Measurements from ENCODE around the gene SLC34A1.

The SLC34A1 gene

DNA sequence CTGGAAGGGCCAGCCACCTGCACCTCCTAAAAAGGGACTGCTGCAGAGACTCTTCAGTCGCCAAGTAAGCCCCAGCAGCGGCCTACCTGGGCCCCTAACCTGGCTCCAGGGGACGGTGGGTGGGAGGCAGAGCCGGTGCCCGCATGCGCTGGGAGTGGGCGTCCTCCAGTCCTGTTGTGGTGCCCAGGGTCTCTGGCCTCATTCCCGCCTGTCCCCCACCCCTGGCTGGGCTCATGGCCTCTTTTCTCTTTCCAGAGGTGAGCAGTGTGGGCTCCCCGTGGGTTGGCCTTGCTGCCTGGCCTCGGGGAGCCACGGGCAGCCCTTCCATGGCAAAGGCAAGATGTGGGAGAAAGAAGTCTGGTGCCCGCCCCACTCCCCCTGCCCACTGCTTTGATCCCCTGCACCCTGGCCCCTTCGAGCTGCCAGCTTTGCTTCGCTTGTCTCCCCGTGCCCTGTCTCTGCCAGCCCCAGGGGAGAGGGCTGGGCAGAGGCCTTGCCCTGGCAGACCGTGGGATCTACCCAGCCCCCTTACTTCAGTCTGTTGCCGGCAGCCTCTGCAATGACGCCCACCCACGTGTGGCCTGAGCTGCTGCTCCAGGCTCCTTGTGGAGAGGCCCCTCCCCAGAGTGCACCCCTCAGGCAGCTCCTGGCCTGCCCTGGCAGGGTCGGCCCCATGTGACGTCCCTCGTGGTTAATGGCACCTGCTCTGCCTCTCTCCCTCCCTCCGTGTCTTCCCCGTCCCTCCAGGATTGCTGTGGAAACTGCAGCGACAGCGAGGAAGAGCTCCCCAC, 57.0 kb downstream of the SLC34A1 start:
- FAIRE-seq (no peak), DNase-seq (ENCODE audit: insufficient read length) (no peak)
- no peak for TF ChIP-seq TAF1 (IDR thresholded peaks at IDR 0.05; ENCODE audit: borderline replicate concordance, low read depth, low read length)
- no peak for TF ChIP-seq POLR2A (IDR thresholded peaks at IDR 0.05; ENCODE audit: low read depth, low read length)
- TF ChIP-seq POLR2AphosphoS5 (IDR thresholded peaks at IDR 0.05; ENCODE audit: low read depth, low read length) = no peak; the same call in 1 of the 2 replicates

DNA sequence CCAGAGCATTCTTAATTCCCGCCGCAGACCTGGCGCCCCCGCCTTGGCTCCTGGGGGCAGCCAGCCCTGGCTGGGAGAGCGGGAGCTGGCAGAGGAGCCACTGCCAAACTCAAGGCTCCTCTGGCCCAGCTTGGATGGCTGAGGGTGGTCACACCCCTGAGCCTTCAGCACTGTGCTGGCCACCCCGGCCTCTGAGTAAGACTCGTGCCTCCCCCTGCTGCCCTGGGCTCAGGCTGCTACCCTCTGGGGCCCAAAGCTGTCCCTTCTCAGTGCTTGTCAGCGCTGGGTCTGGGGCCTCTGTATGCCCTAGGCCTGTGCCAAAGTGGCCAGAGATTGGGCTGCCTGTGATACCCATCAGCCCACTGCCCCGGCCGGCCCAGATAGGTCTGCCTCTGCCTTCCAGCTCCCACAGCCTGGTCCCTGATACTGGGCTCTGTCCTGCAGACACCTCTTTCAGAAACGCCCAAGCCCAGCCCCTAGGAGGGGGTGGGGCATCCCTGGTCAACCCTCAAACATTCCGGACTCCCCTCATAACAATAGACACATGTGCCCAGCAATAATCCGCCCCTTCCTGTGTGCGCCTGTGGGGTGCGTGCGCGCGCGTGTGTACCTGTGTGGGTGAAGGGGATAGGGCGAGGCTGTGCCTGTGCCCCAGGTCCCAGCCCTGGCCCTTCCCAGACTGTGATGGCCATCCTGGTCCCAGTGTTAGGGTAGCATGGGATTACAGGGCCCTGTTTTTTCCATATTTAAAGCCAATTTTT, 58.0 kb downstream of the SLC34A1 start:
- DNase-seq (ENCODE audit: insufficient read length) = no peak
- no peak; the same call in 1 of the 2 replicates for TF ChIP-seq POLR2AphosphoS5 (IDR thresholded peaks at IDR 0.05; ENCODE audit: low read depth, low read length)
- TF ChIP-seq POLR2A (IDR thresholded peaks at IDR 0.05; ENCODE audit: low read depth, low read length) = no peak
- no peak for TF ChIP-seq TAF1 (IDR thresholded peaks at IDR 0.05; ENCODE audit: borderline replicate concordance, low read depth, low read length)
- FAIRE-seq = no peak

DNA sequence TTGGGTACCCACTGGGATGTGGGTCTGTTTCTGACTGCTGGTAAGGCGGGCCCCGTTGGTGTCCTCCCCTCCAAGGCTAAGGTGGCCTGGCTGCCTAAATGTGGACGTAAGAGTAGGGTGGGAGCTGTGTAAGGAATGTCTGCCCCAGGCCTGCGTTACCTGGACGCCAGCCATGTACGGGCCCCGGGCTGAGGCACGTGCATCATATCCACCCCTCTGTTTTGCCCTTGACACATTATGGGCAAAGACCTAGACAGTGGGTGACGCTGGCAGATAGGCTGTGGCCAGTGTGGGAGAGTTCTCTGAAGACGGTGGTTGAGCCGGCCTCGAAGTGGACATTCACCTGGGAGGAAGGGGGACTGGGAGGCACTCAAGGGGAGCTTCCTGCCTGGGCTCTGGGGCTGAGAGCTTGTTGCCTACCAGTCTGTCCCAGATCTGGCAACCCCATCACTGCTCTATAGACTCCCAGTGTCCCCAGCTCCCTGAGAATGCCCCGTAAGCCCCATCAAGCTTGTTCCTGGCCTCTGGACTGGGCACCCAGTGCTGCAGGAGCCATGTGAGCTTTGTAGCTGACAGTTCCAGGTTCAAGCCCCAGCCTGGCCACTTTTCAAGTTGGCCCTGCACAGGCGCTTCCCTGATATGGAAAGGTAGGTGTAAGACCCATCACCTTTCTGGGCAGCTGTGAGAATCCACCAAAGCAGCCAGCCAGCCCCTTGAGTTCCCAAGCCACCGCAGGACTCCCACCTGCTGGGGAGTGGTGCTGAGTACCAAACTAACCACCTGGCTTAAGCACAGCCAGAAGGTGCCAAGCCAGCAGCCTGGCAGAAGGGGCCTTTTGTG, 59.1 kb downstream of the SLC34A1 start:
- DNase-seq (ENCODE audit: insufficient read length) = no peak
- TF ChIP-seq POLR2A (IDR thresholded peaks at IDR 0.05; ENCODE audit: low read depth, low read length) (no peak; the same call in 1 of the 2 replicates), POLR2AphosphoS5 (IDR thresholded peaks at IDR 0.05; ENCODE audit: low read depth, low read length) (no peak; the same call in none of the 2 replicates), TAF1 (IDR thresholded peaks at IDR 0.05; ENCODE audit: borderline replicate concordance, low read depth, low read length) (no peak)
- FAIRE-seq = no peak

DNA sequence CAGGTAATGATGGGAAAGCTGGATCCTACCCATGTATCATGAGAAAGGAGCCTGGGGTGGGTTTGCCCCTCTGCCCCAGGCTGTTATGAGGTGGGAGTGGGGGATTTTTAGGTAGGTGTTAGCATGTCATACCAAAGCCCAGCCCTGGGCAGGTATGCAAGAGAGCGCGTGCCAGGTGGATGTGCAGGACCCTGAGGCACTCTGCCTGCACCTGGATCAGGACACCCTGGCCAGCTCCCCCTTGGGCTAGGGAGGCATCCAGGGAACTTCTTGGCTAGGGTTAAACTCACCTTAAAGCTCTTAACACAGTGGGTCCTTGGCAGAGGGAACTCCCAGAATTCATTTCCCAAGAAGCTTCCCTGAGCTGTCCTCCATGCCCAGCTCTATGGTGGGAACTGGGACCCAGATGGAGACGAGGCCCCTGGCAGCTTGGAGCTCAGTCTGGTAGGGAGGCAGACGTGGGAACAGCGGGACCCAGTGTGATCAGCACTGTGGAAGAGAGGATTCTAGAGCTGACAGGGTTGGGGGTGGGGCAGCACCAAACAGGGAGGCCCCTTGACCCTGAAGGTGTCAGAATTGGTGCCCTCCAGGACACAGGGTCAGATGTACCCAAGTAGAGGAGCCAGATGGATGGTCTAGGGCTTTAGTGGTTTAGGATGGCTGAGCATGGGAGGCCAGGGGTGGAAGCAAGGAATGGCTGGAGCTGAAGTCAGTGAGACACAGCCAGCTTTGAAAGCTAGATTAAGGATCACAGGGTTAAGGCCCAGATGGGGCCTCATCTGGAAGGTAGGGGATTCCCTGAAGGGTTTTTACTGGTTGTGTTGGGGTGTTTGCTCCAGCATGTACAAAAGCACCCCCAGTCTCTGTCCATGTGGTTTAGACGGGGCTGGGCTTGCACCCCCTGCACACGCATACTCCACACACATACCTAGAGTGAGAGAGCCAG, 60.1 kb downstream of the SLC34A1 start:
- DNase-seq (ENCODE audit: insufficient read length) = no peak
- TF ChIP-seq TAF1 (IDR thresholded peaks at IDR 0.05; ENCODE audit: borderline replicate concordance, low read depth, low read length) = no peak
- peak; percentile 69 for TF ChIP-seq POLR2AphosphoS5 (IDR thresholded peaks at IDR 0.05; ENCODE audit: low read depth, low read length)
- peak; percentile 95 for FAIRE-seq

GRCh38 chr5:177445052-177445916, 61.0 kb downstream of the SLC34A1 start:
- FAIRE-seq (no peak), DNase-seq (ENCODE audit: insufficient read length) (no peak)
- peak; percentile 44; the same call in 1 of the 2 replicates for TF ChIP-seq POLR2A (IDR thresholded peaks at IDR 0.05; ENCODE audit: low read depth, low read length)
- TF ChIP-seq TAF1 (IDR thresholded peaks at IDR 0.05; ENCODE audit: borderline replicate concordance, low read depth, low read length) = no peak

DNA sequence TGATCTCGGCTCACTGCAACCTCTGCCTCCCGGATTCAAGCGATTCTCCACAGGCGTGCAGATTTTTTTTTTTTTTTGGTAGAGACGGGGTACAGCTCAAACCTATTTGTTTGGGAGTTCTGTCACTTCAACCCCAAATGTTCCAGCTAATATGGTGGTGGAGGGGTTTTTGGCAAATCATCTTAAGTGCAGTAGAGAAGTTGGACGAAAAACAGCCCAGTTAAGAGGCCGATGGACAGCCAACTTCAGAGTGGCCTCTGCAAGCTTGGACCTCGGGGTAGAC, 61.6 kb downstream of the SLC34A1 start:
- DNase-seq (ENCODE audit: insufficient read length) (no peak), FAIRE-seq (no peak)
- TF ChIP-seq POLR2AphosphoS5 (IDR thresholded peaks at IDR 0.05; ENCODE audit: low read depth, low read length) (no peak), POLR2A (IDR thresholded peaks at IDR 0.05; ENCODE audit: low read depth, low read length) (no peak), TAF1 (IDR thresholded peaks at IDR 0.05; ENCODE audit: borderline replicate concordance, low read depth, low read length) (no peak)

DNA sequence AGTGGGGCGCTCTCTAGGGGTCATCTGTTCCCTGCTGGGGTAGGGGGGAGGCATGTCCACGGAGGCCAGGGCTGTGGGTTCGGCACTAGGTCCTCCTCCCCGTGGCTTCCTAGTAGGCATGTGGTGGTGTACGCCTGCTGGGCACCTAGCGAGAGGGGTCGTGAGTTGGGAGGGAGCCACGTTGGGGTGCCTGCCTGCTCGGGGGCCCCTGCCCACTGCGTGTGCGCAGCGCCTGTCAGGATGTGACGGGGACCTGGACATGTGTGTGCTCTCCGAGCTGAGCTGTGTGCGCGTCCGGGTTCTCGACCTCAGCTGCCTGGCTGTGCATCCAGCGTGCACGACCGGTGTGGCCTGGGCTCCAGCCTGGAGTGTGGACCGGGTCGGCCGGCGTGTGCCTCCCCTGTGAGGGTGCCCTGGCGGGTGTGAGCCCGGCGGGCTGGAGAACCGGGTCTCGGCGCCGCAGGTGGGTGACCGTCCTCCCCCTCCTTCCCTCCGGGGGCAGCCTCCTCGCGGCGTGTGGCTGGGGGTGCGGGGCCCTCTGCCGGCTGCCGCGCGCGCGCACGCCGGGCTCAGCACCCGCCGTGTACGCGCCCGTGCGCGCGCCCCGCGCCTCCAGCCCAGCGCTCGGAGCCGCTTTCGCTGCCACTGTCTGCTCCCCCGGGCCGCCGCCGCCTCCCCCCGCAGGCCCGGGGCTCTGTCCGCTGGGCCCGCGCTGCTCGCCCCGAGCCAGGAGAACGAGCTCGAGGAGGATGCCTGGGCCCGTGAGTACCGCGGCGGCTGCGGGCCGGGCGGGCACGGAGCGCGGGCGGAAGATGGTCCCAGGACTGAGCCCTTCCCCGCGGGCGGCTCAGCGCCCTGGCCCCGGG, 62.2 kb downstream of the SLC34A1 start, which contains the start of gene PRR7:
PRR7 (plus strand) TSS at position 615 of the 866 bp plus-strand sequence. CDS start 8,254 bp downstream, outside the sequence.
- DNase-seq (ENCODE audit: insufficient read length) (peak; percentile 94), FAIRE-seq (peak; percentile 97)
- peak; percentile 93 for TF ChIP-seq POLR2AphosphoS5 (IDR thresholded peaks at IDR 0.05; ENCODE audit: low read depth, low read length)
- peak; percentile 86 for TF ChIP-seq POLR2A (IDR thresholded peaks at IDR 0.05; ENCODE audit: low read depth, low read length)
- TF ChIP-seq TAF1 (IDR thresholded peaks at IDR 0.05; ENCODE audit: borderline replicate concordance, low read depth, low read length) = no peak

DNA sequence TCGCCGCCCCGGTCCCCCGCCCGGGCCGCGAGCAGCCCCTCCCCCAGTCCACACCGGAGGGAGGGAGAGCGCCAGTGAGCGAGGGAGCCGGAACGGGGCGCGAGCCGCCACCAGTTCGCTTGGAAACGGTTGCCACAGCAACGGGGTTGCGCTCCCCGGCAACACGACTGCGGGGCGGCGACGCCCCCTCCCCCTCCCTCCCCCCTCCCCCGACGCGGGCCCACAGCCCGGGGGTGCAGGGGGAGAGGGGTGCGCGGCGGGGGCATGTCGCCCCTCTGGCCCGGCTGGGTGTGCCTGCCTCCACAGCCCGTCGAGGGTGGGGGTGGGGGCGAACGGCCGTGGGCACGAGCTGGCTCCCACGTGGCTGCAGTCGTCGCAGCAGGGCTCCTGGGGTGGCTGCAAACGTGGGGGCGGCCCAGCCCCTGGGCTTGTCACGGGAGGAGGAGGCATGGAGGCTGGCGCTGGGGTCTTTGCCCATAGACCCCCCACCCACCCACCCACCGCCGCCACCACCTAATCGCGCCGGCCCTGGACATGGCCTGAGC, 62.9 kb downstream of the SLC34A1 start:
- FAIRE-seq (no peak), DNase-seq (ENCODE audit: insufficient read length) (peak; percentile 83)
- TF ChIP-seq TAF1 (IDR thresholded peaks at IDR 0.05; ENCODE audit: borderline replicate concordance, low read depth, low read length) (no peak), POLR2A (IDR thresholded peaks at IDR 0.05; ENCODE audit: low read depth, low read length) (no peak), POLR2AphosphoS5 (IDR thresholded peaks at IDR 0.05; ENCODE audit: low read depth, low read length) (no peak)
